Esophagus (tissue), 2 donors: ENCODE results near the gene ARL13A. TPM values are rescaled to one million over a fixed set of nuclear protein-coding genes. Genes with fewer than 3 reads are reported as not detected.
"Not testable (repeated sequence)": the region's sequence is repeated elsewhere in the genome, so short reads cannot be mapped to it uniquely, and the experiment has no call there.

ENCODE experiments used
- H3K27ac ChIP-seq, 2 donors: one replicate each; pipeline ENCODE4 v1.5.1; 2013; ENCODE audit warnings: low read depth in 2 of 2, mild to moderate bottlenecking in 2 of 2, inconsistent platforms in 1 of 2, low read length in 1 of 2, moderate library complexity in 1 of 2
- H3K27me3 ChIP-seq, 2 donors: one replicate each; pipeline ENCODE4 v1.6.1; 2013; ENCODE audit warnings: low read length in 2 of 2, control low read depth in 1 of 2, mild to moderate bottlenecking in 1 of 2; ENCODE audit not compliant: insufficient read depth in 2 of 2, control insufficient read depth in 1 of 2
- H3K36me3 ChIP-seq, 2 donors: one replicate each; pipeline ENCODE4 v1.6.1; 2013; ENCODE audit warnings: low read length in 1 of 2; ENCODE audit not compliant: control insufficient read depth in 2 of 2, insufficient read depth in 2 of 2
- H3K4me1 ChIP-seq, 2 donors: one replicate each; pipeline ENCODE4 v1.6.1; 2013; ENCODE audit warnings: low read length in 1 of 2; ENCODE audit not compliant: control insufficient read depth in 2 of 2, insufficient read depth in 2 of 2
- H3K4me3 ChIP-seq, 2 donors: one replicate each; pipeline ENCODE4 v1.5.1; 2013; ENCODE audit warnings: low read length in 2 of 2, mild to moderate bottlenecking in 2 of 2, low read depth in 1 of 2, moderate library complexity in 1 of 2
- H3K9me3 ChIP-seq, 2 donors: one replicate each; pipeline ENCODE4 v1.6.1; 2013; ENCODE audit warnings: mild to moderate bottlenecking in 2 of 2, low read depth in 1 of 2, low read length in 1 of 2, moderate library complexity in 1 of 2; ENCODE audit not compliant: control insufficient read depth in 2 of 2, insufficient read depth in 1 of 2
- WGBS, 2 donors: extraction: QIAGEN DNeasy Blood & Tissue Kit; methylation state at CpG; one replicate each; pipeline ENCODE4 v1.1.7; 2013; 5-methylcytosine and 5-hydroxymethylcytosine counted together
- polyA plus RNA-seq, 2 donors: library from polyadenylated mRNA; stranded (reverse); fragments of 200-250 nt; gene quantifications; one replicate each; pipeline ENCODE4 v1.2.3, GENCODE V29; 2013
- donor health status: healthy with polysubstance abuse.
- donor health status: Bipolar disorder and iron deficiency.

Gene ARL13A
- polyA plus RNA-seq, 2 donors: not detected

GRCh38 chrX:100980608-100981497, 11.3 kb downstream of the ARL13A start:
- Histone ChIP-seq H3K4me3 (no peak overlapping the region), H3K4me1 (no peaks in the 10 kb centered on the region), H3K27ac (no peak overlapping the region), H3K27me3 (no peaks in the 10 kb centered on the region), H3K36me3 (no peaks in the 10 kb centered on the region), H3K9me3 (no peaks in the 10 kb centered on the region)
- 86 to 88% methylated on average over 6 of the region's 6 CpGs for WGBS, 2 donors

- H3K9me3 ChIP-seq, H3K27ac ChIP-seq, H3K36me3 ChIP-seq, H3K27me3 ChIP-seq, H3K4me3 ChIP-seq, H3K4me1 ChIP-seq: not testable (repeated sequence)
- WGBS, 2 donors: 87 to 94% methylated on average over 1 of the region's 1 CpG
Measured at GRCh38 chrX:100981498-100981845, 12.0 kb downstream of the ARL13A start.

DNA sequence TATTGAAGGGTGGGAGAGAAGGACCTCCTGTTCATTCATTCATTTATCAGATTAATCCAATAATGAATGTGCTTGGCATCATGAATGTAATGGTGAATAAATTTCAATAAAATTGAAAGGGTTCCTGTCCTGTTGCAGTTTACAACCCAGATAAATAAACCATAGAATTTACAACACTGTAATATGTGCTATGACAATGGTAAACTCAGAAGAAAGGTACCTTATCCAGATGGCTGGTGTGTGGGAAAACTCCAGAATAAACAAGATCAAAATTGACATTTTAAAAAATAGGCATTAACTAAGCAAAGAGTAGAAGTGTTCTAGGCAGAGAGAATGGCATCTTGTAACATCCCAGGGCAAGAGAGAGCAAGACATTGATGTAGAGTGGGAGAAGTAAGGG, 15.3 kb downstream of the ARL13A start:
- H3K27me3 ChIP-seq: no peaks in the 10 kb centered on the region
- no peaks in the 10 kb centered on the region for H3K36me3 ChIP-seq
- no peaks in the 10 kb centered on the region for H3K9me3 ChIP-seq
- H3K4me1 ChIP-seq: no peaks in the 10 kb centered on the region
- H3K27ac ChIP-seq: no peak overlapping the region
- no peak overlapping the region for H3K4me3 ChIP-seq

DNA sequence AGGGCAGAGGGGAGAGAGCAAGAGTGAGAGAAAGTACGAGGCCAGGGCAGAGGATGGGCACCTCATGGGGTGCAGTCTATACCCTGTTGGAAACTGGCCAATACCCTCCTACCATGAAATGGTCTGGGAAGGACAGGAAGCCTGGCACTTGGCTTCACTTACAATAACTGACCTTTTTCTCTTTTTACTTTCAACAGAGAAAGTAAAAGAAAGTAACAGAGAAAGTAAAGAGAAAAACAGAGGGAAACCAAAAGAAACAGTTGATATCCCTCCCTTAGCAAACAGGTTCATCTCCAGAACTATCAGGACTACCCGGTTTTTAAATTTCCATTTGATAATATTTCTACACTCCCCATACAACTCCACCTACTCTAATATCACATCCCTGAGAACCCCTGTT, 20.6 kb downstream of the ARL13A start:
- H3K4me1 ChIP-seq: no peaks in the 10 kb centered on the region
- H3K9me3 ChIP-seq: no peaks in the 10 kb centered on the region
- no peak overlapping the region for H3K4me3 ChIP-seq
- no peaks in the 10 kb centered on the region for H3K36me3 ChIP-seq
- WGBS, 2 donors: 57 to 81% methylated on average over 2 of the region's 2 CpGs
- no peak overlapping the region for H3K27ac ChIP-seq
- H3K27me3 ChIP-seq: no peaks in the 10 kb centered on the region

DNA sequence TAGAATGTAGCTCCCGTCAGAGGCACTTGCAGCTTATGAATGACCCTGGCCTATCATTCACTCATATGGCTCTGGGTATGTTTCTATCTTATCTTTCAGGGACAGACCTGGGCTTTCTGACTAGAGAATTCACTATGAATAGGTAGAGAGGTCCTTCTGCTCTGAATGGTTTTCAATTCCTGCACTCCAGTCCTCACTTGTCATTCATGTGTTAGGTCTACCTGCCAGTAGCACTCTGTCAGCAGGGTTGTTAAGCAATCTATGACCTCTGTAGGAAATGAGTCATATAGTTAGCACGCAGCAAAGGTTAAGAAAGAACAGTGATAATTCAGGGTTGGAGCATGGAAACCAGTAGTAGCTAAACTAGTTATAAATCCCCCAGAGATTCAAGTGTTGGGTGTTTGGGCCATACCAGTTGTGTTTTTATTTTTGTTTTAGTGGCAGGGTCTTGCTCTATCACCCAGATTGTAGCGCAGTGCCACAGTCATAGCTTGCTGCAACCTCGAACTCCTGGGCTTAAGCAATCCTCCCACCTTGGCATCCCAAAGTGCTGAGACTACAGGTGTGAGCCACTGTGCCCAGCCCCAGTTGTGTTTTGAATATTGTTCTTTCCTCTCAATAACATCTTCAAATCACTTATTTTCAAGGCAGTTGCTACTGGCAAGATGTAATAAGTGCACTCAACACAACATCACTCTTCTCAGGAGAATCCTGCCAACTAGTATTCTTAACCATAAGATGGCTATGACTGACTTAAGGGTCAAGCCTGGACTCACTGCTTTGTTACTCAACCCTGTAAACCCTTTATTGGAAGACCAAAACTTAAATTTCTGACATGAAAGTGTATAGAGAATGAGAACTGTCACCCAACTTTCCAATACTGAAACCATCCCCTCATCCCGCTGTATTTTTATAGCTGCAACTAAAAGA, 25.1 kb downstream of the ARL13A start:
- Histone ChIP-seq H3K4me1 (no peaks in the 10 kb centered on the region), H3K27me3 (no peaks in the 10 kb centered on the region), H3K9me3 (no peaks in the 10 kb centered on the region), H3K36me3 (no peaks in the 10 kb centered on the region), H3K4me3 (no peak overlapping the region), H3K27ac (no peak overlapping the region)
- 67 to 70% methylated on average over 5 of the region's 5 CpGs for WGBS, 2 donors

DNA sequence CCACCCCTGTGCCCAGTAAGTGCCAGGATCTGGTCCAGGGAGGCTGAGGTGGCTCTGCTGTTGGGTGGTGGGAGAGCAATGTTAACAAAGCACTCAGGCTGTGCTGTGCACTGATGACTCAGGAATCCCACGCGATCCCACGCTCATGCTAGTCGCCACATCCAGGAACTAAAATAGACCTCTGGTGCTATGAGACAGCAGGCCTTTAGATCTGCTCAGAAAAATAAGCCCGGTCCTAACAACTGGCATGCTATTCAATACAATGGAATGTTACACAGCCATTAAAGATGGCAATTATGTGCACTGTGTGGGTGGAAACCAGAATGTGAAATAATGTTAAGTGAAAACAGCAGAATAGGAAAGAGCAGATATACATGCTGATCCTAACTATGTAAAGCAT, 26.0 kb downstream of the ARL13A start:
- no peaks in the 10 kb centered on the region for H3K4me1 ChIP-seq
- 66 to 77% methylated on average over 5 of the region's 5 CpGs for WGBS, 2 donors
- H3K27ac ChIP-seq: no peak overlapping the region
- no peak overlapping the region for H3K4me3 ChIP-seq
- H3K36me3 ChIP-seq: no peaks in the 10 kb centered on the region
- no peaks in the 10 kb centered on the region for H3K27me3 ChIP-seq
- H3K9me3 ChIP-seq: no peaks in the 10 kb centered on the region

DNA sequence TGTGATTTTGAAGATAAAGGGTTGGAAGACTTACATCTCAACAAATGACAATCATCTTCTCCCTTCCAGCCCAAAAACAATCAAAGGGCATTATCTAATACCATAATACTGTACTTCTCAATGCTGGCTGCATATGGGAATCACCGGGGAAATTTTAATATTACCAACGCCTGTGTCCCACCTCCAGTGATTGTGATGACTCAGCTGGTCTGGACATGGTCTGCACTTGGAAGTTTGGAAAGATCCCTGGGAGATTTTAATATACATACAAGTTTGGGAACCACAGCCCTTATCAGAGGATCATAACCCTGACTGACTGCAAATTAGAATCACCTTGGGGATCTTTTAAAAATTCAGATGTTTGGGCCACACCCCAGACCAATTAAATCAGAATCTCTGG, 29.9 kb downstream of the ARL13A start:
- no peak overlapping the region for H3K27ac ChIP-seq
- WGBS, 2 donors: 86 to 97% methylated on average over 2 of the region's 2 CpGs
- H3K36me3 ChIP-seq: peaks cover 0 to 2% of the 10 kb centered on the region in 2 donors
- H3K4me1 ChIP-seq: no peaks in the 10 kb centered on the region
- H3K9me3 ChIP-seq: no peaks in the 10 kb centered on the region
- H3K27me3 ChIP-seq: no peaks in the 10 kb centered on the region
- H3K4me3 ChIP-seq: no peak overlapping the region

- no peaks in the 10 kb centered on the region for H3K36me3 ChIP-seq
- no peak overlapping the region for H3K27ac ChIP-seq
- H3K9me3 ChIP-seq: no peaks in the 10 kb centered on the region
- no peaks in the 10 kb centered on the region for H3K27me3 ChIP-seq
- H3K4me1 ChIP-seq: no peaks in the 10 kb centered on the region
- H3K4me3 ChIP-seq: no peak overlapping the region
Measured at GRCh38 chrX:101009090-101009489, 39.6 kb downstream of the ARL13A start.

GRCh38 chrX:101012031-101012430, 42.5 kb downstream of the ARL13A start:
- H3K4me3 ChIP-seq, H3K27me3 ChIP-seq, H3K36me3 ChIP-seq, H3K4me1 ChIP-seq, H3K27ac ChIP-seq, H3K9me3 ChIP-seq: not testable (repeated sequence)
- WGBS, 2 donors: 91 to 100% methylated on average over 1 of the region's 1 CpG
